ENCODE results near the gene SLC37A1.
"Not testable (repeated sequence)": the region's sequence is repeated elsewhere in the genome, so short reads cannot be mapped to it uniquely, and the experiment has no call there.

SLC37A1 gene

DNA sequence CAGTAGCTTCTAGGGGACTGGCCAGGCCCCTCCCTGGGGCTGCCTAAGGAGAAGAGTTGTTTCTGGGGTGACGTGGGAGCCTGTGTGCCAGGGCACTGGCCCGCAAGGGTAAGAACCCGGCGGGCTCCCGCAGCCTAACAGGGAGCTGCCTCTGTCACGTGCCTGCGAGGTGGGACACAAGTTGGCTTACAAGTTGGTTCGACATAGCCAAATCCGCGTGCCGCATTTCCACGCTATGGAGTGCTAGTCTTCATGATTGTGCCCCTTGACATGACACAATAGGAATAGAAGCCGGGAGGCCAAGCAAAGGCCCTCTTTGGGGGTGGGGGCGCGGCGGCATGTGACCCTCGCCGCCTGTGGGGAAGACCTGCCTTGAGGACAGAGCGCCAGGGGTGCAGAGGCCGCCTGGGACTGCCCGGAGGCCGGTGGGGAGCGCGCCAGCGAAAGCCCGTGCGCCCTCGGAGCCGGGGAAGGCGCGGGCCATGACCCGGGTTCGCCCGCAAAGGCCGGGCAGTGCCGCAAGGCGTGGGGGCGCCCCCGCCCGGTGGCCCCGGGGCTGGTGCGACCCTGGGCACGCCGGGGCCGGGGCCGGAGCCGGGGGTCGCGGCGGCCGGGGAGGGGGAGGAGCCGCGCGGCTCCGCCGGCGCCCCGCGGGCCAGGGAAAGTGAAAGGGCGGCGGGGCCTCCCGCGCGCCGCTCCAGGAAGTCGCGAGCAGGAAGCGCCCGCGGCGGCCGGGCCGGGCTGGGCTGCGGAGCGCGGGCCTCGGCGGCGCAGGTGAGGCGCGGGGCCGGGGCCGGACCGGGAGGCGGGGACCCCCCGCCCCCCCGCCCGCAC is at the start of gene SLC37A1:
Gene SLC37A1, plus strand, starts transcription at position 702 of the 834 bp plus-strand sequence. CDS start 4,603 bp downstream, outside the sequence.
- no peak for DNase-seq (ENCODE audit: low read depth)

DNA sequence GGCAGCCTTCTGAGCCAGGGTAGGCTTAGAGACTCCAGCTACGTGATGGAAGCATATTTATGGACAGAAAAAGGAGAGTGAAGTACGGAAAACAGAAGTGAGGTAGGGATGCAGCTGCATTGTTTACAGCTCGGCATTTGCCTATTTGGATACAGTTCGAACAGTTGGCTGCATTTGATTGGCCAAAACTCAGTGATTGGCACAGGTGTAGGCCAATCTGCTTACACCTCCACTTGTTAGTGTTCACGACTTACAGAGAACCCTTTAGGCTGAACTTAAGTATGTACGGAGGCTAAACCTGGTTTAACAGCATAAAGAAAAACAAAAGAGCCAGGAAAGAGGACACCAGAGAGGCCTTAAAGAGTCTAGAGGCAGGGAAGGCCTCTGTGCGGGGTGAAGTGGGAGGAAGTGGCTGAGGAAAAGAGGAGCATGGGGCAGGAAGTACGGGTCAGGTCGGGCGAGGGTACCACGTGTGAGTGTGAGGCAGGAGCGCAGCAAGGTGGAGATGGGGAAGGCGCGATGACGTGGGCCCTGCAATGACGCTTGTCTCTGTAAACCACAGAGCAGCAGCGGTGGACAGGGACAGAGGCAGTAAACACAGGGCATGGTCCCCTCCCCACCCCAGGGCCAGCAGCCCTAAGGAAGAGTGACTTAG is 49.7 kb upstream of the SLC37A1 start:
- DNase-seq (ENCODE audit: low read depth) = peak; percentile 69

DNA sequence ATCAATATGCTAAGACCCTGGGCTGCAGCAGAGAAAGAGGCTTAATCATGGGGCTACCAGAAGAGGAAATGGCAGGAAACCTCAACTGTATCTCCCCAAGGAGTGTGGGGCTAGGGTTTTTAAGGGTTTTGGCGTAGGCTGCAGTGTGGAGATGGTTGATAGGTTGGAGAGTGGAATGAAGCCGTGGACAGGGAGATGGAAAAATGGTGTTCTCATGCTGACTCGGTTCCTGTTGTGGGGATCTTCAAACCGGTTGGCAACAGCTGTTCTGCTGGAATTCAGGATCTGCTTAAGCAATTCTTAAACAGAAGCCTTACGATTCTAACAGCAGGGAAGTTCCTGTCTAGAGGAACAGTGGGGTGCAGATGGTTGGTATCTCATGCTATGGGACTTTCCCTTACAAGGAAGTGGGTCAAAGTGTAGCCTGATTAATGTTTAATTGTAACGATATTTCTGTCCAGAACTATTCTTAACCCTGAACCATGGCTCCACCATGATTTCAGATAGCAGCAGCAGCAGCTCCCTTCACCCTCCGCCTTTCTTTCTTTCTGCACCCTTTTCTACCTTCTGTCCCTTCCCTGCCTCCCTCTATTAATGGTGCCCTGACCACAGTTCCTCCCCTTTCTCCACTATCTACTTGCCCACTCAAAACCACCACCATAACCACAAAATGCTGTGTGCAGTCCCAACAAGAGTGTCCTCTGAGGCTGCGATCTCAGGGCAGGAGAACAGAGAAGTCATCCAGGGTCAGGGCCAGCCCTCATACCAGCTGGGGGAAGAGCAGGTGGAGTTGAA is 48.4 kb upstream of the SLC37A1 start:
- DNase-seq (ENCODE audit: low read depth) = no peak

DNA sequence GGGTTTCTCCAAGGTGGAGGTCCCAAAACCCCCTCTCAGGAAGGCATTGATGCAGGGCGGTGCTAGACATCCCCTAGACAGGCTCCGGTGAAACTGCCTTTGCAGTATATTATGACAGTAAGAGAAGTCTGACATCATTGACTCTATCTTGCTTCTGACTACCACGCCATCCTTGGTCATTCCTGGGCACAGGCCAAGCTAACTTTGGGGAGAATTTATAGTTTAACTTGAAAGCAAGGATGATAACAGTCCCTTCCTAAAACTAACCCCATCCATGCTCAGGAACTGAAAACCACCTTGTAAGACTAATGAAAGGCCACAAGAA is 47.9 kb upstream of the SLC37A1 start:
- no peak for DNase-seq (ENCODE audit: low read depth)

DNA sequence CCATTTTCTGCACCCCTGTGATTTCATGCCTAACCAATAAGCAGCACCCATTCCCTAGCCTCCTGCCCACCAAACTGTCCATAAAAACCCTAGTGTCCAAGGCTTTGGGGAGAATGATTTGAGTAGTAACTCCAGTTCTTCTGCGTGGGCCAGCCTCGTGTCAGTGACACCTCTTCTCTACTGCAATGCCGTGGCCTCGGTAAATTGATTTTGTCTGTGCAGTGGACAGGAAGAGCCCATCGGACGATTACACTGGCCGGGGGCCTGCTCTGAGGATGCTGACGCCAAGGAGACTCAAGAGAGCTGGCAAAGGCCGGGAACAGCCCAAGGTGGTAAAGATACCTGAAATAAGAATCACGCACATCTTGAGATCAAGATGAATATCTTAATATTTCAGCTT is 47.0 kb upstream of the SLC37A1 start:
- no peak for DNase-seq (ENCODE audit: low read depth)

DNA sequence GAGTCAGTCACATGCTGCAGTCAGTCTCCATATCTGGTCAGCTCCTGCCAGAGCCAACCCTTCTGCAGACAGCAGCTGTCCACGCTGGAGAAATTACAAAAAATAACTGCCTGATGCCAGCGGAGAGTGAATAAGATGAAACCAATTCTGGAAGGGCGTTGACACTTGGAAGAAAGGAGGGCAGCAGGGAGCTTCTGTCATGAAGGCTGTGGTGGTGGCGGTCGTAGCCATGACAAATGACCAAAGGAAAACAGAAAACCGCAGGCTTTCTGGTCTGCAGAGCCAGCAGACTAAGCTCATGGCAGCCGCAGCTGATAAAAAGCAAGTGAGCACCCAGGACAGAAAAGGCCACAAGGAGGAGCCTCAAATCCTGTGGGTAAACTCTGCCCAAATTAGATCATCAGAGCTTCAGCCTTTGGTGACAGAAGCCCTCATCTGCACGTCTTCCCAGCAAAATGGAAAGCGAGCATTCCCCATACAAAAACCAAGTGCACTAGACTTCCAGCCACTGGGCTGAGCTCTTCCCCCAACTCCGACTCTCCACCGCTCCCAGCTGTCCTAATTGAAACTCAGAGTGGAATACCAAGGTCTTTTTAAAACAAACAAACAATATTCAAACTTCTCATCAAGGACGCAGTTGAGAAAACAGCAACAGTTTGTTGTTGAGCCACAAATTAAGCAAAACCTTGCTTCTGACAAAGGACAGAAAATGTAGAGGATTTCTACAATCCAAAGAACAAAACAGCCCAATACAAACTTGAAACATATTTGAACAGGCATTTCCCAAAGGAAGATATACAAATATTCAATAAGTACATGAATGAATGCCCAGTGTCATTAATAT is 46.3 kb upstream of the SLC37A1 start:
- DNase-seq (ENCODE audit: low read depth) = no peak

DNA sequence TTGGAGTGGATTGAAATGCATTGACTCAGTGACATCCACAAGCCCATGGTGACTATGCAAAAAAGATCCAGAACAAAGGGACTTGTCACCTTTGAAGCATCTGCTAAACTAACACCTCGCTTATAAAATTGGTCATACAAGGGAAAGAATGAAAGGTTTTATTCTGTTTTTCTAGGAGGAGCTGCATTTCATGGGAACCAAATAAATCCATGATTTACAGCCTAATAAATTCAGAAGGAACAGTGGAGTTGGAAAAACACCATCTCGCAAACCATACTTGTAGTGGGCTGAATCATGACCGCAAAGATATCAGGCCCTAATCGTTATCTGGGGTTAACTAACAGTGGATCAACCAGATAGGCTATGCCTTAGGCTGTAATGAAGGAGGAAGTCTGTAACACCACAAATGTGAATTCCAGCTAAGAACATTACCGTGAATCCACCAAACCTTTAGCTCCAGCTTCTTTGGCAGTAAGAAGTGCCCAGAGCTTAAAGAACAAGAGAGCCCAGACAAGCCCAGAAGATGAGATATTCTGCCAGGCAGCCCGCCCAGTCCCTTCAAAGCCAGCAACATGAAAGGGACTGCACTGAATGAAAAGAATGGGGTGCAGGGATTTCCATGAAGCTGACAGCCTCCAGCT is 45.0 kb upstream of the SLC37A1 start:
- no peak for DNase-seq (ENCODE audit: low read depth)

DNA sequence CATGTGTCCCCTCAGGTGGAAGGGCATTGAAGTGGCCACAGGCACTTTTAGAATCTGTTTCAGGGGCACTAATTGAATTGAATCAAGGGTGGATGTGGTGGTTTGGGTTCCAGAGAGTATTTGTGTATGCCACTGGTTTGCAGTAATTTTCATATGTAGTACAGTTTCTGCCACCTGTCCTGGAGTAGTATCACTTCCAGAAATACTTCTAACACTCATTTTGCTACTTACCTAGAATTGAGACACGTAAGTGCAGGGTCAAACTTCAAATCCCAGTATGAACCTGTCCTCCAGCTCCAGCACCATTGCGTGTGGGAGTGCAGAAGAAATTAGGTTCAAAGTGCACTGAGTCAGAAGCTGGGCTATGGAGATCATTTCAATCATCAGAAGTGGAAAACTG is 44.4 kb upstream of the SLC37A1 start:
- no peak for DNase-seq (ENCODE audit: low read depth)

DNA sequence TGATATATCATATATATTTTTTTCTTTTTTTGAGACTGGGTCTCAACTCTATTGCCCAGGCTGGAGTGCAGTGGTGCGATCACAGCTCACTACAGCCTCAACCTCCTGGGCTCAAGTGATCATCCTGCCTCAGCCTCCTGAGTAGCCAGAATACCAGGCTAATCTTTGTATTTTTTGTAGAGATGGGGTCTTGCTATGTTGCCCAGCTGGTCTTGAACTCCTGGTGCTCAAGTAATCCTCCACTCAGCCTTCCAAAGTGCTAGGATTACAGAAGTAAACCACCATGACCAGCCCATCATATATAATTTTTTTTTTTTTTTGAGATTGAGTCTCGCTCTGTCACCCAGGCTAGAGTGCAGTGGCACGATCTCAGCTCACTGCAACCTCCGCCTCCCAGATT is 43.9 kb upstream of the SLC37A1 start:
- DNase-seq (ENCODE audit: low read depth) = not testable (repeated sequence)

DNA sequence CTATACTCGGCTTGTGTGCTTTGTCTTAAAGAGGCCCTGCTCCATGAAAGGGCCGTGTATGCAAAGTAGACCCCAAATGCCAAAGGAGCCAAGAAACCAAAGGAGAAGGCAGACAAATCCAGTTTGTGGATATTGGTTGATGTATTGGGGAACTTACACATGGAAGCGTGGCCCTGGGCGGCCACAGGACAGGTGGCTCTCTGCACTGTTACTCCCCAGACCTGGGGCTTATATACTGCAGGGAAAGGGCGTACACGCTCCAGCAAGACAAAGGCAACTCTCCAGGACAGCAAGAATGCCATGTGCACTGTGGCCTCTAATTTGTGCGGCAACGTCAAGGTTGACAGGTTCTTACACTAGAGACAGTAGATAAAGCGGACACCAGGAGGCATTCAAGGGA is 42.4 kb upstream of the SLC37A1 start:
- DNase-seq (ENCODE audit: low read depth) = no peak

DNA sequence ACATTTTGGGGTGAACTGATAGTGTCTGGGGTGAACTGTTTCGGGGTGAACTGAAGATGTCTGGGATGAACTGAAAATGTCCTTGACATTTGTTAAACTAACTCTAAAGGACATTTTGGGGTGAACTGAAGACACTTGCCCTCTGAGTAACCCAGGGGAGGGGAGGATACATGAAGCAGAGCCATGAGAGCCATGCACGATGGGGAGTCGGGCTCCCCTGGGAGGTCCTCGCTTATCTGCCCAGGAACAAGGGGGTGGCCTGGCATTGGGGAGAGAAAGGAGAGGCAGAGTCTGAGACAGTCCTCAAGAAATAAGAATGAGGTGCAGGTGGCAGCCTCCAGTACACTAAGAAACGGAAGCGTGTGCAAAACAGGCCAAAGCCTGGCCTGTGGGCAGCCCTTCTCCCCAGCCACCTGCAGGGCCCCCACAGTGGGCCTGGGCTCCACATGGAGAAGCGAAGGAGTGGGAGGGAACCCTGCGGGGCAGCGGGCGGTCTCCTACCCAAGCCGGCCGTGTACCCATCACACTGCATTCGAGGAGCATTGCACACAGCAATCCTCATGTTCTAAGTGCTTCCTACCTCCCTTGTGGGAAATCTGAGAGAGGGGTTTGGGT is 41.8 kb upstream of the SLC37A1 start:
- no peak for DNase-seq (ENCODE audit: low read depth)

DNA sequence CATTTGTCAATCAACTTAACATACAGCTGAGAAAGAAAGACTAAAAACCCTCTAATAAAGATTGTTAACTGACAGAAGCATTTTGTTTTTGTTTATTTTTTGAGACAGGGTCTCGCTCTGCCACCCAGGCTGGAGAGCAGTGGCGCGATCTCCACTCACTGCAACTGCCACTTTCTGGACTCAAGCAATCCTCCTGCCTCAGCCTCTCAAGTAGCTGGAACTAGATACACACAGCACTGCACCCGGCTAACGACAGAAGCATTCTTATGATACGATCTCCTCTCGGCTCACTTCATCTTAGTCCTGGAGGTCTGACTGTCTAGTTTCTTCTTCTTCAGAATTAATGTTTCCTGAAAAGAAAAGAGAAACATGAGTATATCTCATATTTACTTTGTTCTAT is 41.1 kb upstream of the SLC37A1 start:
- no peak for DNase-seq (ENCODE audit: low read depth)

DNA sequence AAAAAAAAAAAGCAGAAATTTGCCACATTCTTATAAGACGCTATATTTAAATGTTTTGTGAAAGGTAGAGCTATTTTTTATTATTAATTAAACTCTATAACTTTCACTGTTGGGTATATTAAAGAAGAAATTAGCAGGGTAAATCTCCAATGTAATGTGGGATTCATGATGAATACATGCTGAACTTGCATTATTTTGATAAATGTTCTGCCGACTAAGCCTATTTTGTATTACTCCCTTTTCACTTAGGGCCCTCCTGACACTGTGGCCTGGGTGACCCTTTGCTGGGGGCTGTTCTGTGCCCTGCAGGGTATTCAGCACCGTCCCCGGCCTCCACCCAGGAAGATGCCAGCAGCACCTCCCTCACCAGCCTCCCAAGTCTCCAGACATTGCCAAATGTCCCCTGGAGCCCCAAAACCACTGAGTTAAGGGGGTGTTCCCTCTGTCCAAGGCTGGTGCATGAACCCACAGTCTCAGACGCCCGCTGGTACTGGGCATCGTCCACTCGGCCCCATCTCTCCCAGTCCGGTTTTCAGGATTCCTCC is 40.1 kb upstream of the SLC37A1 start:
- DNase-seq (ENCODE audit: low read depth) = no peak

DNA sequence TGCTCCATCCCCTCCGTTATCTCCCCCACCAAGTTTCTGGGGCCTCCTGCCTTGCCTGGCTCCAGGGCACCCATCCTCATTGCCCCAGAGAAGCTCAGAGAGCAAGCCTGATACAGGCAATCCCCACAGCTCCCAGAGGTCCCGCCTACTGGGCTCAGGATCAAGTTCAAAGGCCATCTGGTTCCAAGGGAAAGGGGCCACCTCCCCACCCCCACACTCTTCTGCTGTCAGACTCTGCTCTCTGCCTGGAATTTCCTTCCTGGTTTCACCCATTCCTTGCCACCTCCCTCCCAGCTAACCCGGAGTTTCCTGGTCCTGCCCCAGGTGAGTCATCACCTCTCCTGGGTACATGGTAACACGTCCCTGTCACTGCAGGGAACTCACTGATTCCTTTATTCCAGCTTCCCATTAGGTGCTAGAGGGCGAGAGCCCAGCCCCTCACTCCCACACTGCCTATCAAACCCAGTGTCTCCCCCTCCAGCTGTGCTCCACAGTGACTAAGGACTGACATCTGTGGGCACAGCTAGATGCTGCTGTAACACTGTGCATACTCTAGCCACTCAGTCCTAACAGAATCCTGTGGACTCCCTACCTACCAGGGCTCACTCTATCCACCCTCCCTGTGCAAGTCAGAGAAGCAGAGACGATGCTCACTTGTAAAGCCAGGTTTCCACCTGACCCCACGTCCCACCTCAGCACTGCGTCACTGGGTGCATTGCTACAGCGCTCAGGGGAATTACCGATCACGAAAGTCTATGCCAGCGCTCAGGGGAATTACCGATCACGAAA is 39.4 kb upstream of the SLC37A1 start:
- no peak for DNase-seq (ENCODE audit: low read depth)

DNA sequence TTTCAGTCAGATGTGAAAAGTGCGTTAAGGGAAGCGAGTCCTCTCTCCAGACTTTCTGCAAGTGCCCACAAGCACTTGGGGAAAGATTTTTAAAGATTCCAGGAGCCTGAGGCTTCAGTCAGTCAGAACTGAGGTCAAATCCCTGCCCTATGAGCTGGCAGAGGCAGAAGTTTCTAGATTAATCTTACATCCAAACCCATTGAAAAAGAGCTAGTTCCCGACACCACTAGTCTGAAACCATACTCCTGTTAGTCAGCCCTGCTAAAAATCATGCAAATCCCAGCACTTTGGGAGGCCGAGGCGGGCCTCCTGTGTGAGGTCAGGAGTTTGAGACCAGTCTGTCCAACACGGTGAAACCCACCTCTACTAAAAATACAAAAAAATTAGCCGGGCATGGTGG is 38.6 kb upstream of the SLC37A1 start:
- DNase-seq (ENCODE audit: low read depth) = no peak

DNA sequence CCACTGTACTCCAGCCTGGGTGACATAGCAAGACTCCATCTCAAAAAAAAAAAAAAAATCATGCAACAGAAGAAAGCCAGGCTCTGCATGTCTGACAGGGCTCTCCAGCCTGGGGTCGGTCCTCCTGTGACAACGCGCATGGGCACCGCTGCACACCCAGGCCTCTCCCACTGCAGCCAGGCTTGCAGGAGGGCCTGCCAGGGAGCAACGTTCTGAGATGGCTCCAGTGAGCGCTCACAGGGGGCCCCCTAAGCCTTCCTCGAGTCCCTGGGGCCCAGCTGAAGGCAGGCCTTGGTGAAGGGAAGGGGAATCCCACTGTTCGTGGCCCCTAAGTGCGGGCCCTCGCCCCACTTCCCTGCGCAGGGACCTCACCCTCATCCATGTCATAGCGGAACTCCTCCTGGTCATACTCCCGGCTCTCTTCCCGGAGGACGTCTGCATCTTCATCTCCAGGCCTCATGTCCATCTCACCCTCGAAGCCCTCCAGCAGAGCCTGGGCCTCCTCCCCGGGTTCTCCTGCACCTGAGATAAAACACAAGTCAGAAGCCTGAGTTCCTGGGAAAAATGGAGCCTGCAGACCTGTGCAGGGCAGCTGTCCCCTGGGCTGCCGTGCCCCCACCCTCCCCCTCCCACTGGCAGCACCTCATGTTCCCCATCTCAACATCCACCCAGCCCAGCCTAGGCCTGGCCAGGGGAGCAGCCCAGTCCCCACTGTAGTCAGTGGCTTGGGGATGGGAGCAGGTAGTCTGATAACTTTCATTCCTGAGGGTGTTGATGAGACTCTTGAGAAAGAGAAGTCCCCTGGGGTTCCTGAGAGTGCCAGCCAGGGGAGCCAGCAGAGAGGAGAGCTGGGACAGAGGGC is 37.9 kb upstream of the SLC37A1 start:
- DNase-seq (ENCODE audit: low read depth) = no peak

DNA sequence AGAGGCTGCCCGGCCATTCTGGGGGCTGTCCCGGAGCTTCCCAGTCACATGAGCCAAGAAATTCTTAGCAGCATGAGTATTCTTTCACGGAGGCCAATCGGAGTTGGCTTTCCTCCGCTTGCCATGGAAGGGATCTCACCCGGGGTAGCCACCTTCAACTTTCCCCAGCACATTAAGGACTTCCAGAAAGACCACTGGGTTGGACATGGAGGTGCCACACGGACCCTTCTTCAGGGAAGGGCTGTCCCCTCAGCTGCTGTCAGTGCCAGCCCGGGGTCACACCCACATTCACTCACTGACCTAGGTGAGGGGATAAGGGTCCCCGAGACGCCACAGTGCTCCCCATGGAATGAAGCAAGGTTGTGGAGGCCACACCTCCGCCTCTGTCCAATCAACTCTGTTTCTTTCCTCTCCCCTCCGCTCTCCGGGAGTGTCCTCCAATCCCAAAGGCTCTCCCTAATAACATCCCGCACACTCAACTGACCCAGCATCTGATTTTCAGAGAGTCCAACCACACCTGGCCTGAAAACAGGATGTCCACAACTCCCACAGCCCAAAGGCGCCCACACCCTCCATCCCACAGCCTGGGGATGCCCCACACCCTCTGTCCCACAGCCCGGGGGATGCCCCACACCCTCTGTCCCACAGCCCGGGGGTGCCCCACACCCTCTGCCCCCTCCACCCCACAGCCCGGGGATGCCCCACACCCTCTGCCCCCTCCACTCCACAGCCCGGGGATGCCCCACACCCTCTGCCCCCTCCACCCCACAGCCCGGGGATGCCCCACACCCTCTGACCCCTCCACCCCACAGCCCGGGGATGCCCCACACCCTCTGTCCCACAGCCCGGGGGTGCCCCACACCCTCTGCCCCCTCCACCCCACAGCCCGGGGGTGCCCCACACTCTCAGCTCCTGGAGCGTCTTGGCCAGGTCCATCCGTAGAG is 37.0 kb upstream of the SLC37A1 start:
- no peak for DNase-seq (ENCODE audit: low read depth)

DNA sequence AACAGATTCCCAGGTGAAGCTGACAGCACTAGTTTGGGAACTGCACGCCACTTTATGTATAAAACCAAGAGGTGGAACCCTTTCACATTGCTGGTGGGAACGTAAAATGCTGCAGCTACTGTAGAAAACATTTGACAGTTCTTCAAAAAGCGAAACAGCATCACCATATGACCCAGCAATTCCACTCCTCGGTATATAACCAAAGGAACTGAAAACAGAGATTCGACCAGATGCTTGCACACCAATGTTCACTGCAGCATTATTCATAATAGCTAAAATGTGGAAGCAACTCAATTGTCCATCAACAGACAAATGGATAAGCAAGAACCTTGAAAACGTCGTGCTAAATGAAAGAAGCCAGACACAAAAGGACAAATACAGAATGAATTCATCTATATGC is 35.1 kb upstream of the SLC37A1 start:
- no peak for DNase-seq (ENCODE audit: low read depth)
